H1 (cell line): ENCODE data around the gene NANP. TPM values are rescaled to one million over a fixed set of nuclear protein-coding genes. Genes with fewer than 3 reads are reported as not detected.

Source experiments
- ATF2 ChIP-seq: IDR thresholded peaks from 2 replicates; pipeline ENCODE4 v1.6.1; 2012; ENCODE audit warnings: low read length, inconsistent platforms
- MAX ChIP-seq: IDR thresholded peaks from 2 replicates; pipeline ENCODE4 v1.6.1; 2012; ENCODE audit warnings: inconsistent platforms
- NRF1 ChIP-seq: IDR thresholded peaks from 2 replicates; pipeline ENCODE4 v1.6.1; 2011; ENCODE audit warnings: mild to moderate bottlenecking, low read depth, low read length, improper control_type of control experiment
- SRF ChIP-seq: IDR thresholded peaks from 2 replicates; pipeline ENCODE4 v1.6.1; 2011; ENCODE audit warnings: mild to moderate bottlenecking, low read depth, low read length, moderate library complexity
- polyA plus RNA-seq, 7 experiments: library from polyadenylated mRNA; depleted of rRNA in 3 of 7; stranded (reverse) in 5 of 7; unstranded in 2 of 7; fragments of >200 nt in 5 of 7; fragments of 200-250 nt in 2 of 7; gene quantifications; 1 replicate in 5 of 7; 2 replicates in 1 of 7; 4 replicates in 1 of 7; pipeline versions ENCODE4 v1.2.1 to v1.2.3, GENCODE V29; 2011 to 2013; ENCODE audit warnings: missing spikeins in 2 of 7, mixed read lengths in 2 of 7
- total RNA-seq: library from RNA; stranded (reverse); fragmentation: NEBNext Ultra II Directional; extraction: Animal tissue kit (Norgen Biotek cat#: 25700); gene quantifications from 2 replicates; pipeline ENCODE4 v1.2.1, GENCODE V29; 2021

NANP gene
- total and polyA plus RNA-seq, 2 of the 8 experiments (the other 6 are each of a cell fraction or from before 2014, with no cell fraction given), result 3.8 to 6.2 TPM

GRCh38 chr20:25606094-25606695 is 17.6 kb downstream of the NANP start (continued):
- no peak for TF ChIP-seq ATF2
- no peak for TF ChIP-seq NRF1
- TF ChIP-seq MAX, result no peak
- no peak for TF ChIP-seq SRF
